ENCODE data around the gene HIC1. TPM values are rescaled to one million over a fixed set of nuclear protein-coding genes. Genes with fewer than 3 reads are reported as not detected.

Gene HIC1
- total RNA-seq, 1 experiment from 2014 or later = not detected

- DNase-seq (ENCODE audit: low read depth) = peak; percentile 65
- in situ Hi-C loops (cut with HindIII; ENCODE audit: low pct_unique_long_range_greater_than_20kb, low sequenced_read_pairs) = no loop called here
Observed at GRCh38 chr17:2023692-2024571, 31.0 kb upstream of the HIC1 start.

- in situ Hi-C loops (cut with HindIII; ENCODE audit: low pct_unique_long_range_greater_than_20kb, low sequenced_read_pairs) = no loop called here
- peak; percentile 32 for DNase-seq (ENCODE audit: low read depth)
Observed at GRCh38 chr17:2024572-2025219, 30.2 kb upstream of the HIC1 start.

GRCh38 chr17:2025220-2025621, 29.7 kb upstream of the HIC1 start, which contains the start of gene RTN4RL1:
RTN4RL1 (minus strand) TSS chr17:2025334; CDS start chr17:2024865, 469 bp downstream.
- peak; percentile 77 for DNase-seq (ENCODE audit: low read depth)
- in situ Hi-C loops (cut with HindIII; ENCODE audit: low pct_unique_long_range_greater_than_20kb, low sequenced_read_pairs) = no loop called here

- DNase-seq (ENCODE audit: low read depth) = peak; percentile 65
- in situ Hi-C loops (cut with HindIII; ENCODE audit: low pct_unique_long_range_greater_than_20kb, low sequenced_read_pairs) = no loop called here
Observed at GRCh38 chr17:2025622-2026309, 29.1 kb upstream of the HIC1 start.

DNA sequence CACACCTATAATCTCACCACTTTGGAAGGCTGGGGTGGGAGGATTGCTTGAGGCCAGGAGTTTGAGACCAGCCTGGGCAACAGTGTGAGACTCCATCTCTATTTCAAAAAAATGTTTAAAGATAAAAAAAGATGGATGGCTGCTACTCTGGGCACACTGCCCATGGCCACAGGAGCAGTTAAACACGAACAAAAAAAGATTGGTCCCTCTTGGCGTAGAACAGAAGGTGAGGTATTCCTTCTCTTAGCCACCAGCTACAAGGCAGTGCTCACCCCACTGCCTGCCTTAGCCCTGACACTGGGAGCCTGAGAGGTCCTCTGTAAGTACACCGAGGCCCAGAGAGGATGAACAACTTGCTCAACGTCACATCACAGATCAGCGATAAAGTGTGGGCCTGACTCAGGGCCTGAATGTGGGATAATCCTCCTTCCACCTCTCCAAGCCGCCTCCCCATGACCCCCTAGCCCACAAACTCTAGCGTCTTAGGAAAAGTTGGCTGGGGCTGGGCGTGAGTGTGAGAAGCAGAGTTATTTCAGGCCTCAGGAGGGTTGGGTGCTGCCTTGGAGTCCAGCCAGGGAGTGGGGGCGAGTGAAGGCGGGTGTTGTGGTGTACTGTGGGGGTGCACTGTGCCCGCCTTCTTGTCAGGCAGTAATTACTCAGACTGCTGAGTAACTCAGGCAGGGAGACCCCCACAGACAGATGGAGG, 27.2 kb upstream of the HIC1 start:
- in situ Hi-C loops (cut with HindIII; ENCODE audit: low pct_unique_long_range_greater_than_20kb, low sequenced_read_pairs) = no loop called here
- DNase-seq (ENCODE audit: low read depth) = no peak

GRCh38 chr17:2028234-2028614, 26.7 kb upstream of the HIC1 start:
- DNase-seq (ENCODE audit: low read depth) = no peak
- in situ Hi-C loops (cut with HindIII; ENCODE audit: low pct_unique_long_range_greater_than_20kb, low sequenced_read_pairs) = no loop called here

DNA sequence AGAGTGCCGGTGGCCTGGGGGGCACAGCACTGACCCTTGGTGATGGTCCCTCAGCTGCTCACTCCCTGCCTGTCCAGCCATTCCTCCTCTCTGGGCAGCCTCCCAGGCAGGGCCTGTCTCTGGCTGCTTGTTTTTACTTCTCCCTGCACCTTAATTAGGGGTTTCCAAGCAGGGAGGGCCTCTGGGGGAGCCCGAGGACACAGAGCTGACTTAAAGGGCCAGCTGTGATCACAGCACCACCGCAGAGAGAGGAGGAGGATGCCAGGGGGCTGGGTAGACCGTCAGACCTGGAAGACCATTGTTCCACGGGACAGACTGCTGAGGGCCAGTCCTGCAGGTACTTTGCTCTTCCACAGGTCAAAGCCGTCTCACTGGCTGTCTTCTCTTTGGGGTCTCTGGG, 26.2 kb upstream of the HIC1 start:
- DNase-seq (ENCODE audit: low read depth) = no peak
- in situ Hi-C loops (cut with HindIII; ENCODE audit: low pct_unique_long_range_greater_than_20kb, low sequenced_read_pairs) = no loop called here

DNA sequence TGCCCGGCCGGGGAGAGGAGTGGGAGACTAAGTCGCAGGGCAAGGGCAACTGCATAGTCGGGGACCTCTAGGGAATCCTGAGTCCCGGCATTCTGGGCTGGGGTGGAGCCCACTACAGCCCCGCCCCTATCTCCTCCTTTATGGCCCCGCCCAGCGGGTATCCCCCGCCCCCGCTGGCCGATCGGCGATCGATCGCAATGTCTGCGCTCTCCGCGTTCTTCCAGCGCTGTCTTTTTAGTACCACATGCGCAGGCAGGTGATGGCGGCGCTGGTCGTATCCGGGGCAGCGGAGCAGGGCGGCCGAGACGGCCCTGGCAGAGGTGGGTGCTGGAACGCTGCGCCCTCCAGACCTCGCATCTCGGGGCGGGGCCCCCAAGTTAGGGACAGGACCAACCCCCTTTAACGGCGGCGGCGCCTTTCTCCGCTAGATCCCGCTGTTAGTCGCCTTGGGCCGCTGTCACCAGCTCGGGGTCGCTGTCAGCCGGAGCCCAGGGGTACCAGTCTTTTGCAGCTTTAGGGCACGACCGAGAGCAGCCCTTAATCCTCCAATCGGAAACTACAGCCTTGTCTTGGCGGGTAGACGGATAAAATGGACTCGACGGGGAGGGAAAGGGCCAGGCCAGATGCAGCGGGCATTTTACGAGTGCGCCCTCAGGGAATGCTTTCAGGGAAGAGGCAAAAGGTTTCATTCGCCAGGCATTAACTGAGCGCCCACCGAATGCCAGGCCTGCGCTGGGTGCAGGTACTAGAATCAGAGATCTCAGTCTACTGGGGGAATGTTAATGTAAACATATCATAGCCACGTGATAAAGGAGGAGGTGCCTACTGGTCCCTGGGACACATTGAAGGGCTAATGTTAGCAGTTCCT, 24.8 kb upstream of the HIC1 start, which contains the start of gene DPH1:
Gene DPH1 (plus strand): TSS at position 243 of the 868 bp plus-strand sequence. CDS start 17 bp downstream, at position 260.
- in situ Hi-C loops (cut with HindIII; ENCODE audit: low pct_unique_long_range_greater_than_20kb, low sequenced_read_pairs) = no loop called here

DNA sequence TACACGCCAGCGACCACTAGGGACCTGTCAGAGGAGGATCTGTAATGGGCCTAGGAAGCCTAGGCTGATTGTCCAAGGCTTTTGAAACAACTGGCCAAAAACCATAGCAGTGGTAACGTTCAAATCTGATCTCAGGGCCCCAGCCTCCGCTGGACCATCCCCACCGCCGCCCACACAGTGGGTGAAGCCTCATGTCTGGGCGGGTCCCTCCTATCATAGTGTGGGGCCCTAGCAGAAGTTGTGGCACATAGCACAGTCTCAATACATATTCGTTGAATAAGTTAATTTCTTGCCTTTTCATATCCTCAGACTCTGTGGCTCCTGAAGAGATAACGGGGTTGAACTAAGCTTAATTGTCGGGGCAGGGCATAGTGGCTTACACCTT, 24.1 kb upstream of the HIC1 start:
- in situ Hi-C loops (cut with HindIII; ENCODE audit: low pct_unique_long_range_greater_than_20kb, low sequenced_read_pairs) = no loop called here
- no peak for DNase-seq (ENCODE audit: low read depth)

More for the DNA sequence above, 24.8 kb upstream of the HIC1 start, which contains the start of gene DPH1:
- DNase-seq (ENCODE audit: low read depth) = peak; percentile 70

DNA sequence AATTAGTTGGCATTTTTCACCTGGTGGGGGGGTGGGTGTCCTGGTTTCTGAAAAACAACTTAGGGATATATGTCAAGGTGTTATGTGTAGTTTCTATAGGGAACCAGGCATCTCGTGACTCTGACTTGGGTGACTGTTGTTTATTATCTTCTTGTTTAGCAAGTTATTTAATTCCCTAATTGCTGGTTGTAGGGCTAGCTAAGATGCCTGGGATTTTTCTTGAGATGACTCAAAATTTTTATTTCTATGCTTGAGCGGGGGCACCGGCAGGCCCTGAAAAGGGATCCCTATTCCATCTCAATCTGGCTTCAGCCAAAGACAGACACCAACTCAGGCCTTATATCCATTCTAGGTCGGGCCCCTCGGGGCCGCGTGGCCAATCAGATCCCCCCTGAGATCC, 21.8 kb upstream of the HIC1 start:
- no peak for DNase-seq (ENCODE audit: low read depth)
- in situ Hi-C loops (cut with HindIII; ENCODE audit: low pct_unique_long_range_greater_than_20kb, low sequenced_read_pairs) = no loop called here

GRCh38 chr17:2034157-2034556, 20.7 kb upstream of the HIC1 start:
- in situ Hi-C loops (cut with HindIII; ENCODE audit: low pct_unique_long_range_greater_than_20kb, low sequenced_read_pairs) = no loop called here
- peak; percentile 36 for DNase-seq (ENCODE audit: low read depth)

- in situ Hi-C loops (cut with HindIII; ENCODE audit: low pct_unique_long_range_greater_than_20kb, low sequenced_read_pairs) = no loop called here
- DNase-seq (ENCODE audit: low read depth) = no peak
Observed at GRCh38 chr17:2034806-2035540, 19.9 kb upstream of the HIC1 start.

DNA sequence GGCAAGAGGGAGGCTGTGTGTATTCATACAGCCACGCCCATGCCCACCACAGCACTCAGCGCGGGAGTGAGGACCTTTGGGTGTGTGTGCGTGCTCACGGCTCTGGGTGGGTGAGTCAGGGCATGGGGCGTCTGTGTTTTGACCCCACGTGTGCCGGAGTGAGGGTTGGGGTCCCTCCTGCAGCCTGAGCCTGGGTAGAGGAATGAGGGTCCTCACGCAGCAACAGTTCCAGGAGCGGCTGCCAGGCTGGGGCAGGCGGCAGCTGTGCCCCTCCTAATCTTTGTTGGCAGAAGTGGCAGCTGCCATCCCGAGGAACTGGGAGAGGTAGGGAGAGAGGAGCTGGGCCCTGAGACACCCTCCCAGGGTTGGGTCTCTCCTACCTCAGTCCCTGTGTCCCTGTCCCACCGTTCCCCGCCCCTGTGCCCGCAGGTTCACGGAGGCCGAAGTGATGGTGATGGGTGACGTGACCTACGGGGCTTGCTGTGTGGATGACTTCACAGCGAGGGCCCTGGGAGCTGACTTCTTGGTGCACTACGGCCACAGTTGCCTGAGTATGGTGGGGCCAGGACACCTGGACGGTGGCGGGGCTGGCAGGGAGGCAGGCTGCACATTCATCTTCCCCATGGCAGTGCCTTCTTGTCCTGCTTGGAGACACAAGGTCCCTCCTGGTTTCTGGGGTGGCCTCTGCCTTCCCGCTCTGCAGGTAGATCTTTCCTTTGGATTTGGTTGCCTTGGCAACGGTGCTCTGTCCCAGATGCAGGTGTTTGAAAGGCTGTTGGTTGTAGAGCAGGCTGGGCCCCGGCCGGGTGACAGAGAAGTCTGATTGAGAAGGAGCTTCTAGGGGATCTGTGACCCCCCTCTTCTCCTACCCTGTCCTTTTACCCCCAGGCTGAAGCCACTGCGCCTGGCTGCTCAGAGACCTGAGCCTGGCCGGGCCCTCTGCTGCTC, 19.1 kb upstream of the HIC1 start:
- no peak for DNase-seq (ENCODE audit: low read depth)
- in situ Hi-C loops (cut with HindIII; ENCODE audit: low pct_unique_long_range_greater_than_20kb, low sequenced_read_pairs) = no loop called here

GRCh38 chr17:2037155-2037554, 17.7 kb upstream of the HIC1 start:
- in situ Hi-C loops (cut with HindIII; ENCODE audit: low pct_unique_long_range_greater_than_20kb, low sequenced_read_pairs) = no loop called here
- DNase-seq (ENCODE audit: low read depth) = no peak

DNA sequence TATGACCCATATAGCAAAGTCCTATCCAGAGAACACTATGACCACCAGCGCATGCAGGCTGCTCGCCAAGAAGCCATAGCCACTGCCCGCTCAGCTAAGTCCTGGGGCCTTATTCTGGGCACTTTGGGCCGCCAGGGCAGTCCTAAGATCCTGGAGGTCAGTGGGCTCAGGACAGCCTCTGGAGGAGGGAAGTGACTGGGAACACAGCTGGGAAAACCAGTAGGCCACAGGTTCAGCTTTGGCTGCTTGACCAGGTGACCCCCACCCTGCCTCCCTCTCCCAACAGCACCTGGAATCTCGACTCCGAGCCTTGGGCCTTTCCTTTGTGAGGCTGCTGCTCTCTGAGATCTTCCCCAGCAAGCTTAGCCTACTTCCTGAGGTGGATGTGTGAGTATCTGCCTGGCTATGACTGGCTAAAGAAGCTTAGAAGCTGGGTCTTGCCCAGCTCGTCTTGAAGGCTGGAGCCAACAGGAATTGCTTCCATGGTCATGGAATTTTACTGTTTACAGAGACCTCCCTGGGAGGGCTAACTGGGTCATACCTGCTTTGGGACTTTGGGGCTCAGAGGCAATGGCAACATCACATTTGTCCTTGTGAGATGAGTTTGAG, 14.6 kb upstream of the HIC1 start:
- DNase-seq (ENCODE audit: low read depth) = no peak
- in situ Hi-C loops (cut with HindIII; ENCODE audit: low pct_unique_long_range_greater_than_20kb, low sequenced_read_pairs) = no loop called here
